Dermis blood vessel endothelial cell (primary cell): ENCODE measurements around the gene LCNL1. TPM values are rescaled to one million over a fixed set of nuclear protein-coding genes. Genes with fewer than 3 reads are reported as not detected.

Experiments
- DNase-seq: peaks from one replicate; pipeline ENCODE4 v3.0.0; 2010
- total RNA-seq: library from RNA; depleted of rRNA; stranded (reverse); fragments of >200 nt; gene quantifications from 2 replicates; pipeline ENCODE4 v1.2.3, GENCODE V29; 2014

The LCNL1 gene
- total RNA-seq, 1 donor from 2014 or later: not detected

DNA sequence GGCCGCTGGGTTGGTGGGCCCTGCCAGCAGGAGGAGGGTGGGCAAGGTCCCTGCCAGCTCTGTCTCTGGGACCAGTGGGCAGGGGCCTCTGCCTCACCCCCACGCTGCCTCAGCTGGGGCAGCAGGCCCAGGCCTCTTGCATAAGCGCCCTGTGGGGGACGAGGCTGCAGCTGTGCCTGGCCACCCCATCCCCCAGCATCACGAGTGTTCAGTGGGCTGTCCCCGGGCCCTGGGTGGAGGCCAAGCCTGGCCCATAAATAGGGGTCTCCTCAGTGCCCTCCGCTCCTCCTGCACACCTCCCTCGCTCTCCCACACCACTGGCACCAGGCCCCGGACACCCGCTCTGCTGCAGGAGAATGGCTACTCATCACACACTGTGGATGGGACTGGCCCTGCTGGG lies 5.6 kb upstream of the LCNL1 start, which contains the start of gene PTGDS:
TSS of gene PTGDS (plus strand) at position 282 of the 400 bp plus-strand sequence. CDS start at position 357, 75 bp downstream.
- DNase-seq: no peak

DNA sequence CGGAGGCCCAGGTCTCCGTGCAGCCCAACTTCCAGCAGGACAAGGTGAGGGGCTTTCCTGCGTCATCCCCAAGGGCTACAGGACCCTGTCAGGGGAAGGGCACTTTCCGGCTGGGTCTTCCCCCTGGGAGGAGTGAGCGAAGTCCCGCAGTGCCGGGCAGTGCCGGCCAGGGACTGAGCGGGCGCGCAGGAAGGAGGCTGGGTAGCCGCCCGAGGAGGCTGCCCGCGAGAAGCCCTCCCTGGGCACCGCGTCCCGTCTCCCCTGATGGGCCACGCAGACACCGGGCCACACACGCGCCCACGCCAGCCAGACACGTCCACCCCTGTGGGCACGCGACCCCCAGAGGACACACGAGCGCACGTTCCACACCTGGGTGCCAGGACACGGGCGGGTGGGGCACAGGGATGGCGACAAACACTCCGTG lies 5.1 kb upstream of the LCNL1 start:
- DNase-seq: no peak

DNA sequence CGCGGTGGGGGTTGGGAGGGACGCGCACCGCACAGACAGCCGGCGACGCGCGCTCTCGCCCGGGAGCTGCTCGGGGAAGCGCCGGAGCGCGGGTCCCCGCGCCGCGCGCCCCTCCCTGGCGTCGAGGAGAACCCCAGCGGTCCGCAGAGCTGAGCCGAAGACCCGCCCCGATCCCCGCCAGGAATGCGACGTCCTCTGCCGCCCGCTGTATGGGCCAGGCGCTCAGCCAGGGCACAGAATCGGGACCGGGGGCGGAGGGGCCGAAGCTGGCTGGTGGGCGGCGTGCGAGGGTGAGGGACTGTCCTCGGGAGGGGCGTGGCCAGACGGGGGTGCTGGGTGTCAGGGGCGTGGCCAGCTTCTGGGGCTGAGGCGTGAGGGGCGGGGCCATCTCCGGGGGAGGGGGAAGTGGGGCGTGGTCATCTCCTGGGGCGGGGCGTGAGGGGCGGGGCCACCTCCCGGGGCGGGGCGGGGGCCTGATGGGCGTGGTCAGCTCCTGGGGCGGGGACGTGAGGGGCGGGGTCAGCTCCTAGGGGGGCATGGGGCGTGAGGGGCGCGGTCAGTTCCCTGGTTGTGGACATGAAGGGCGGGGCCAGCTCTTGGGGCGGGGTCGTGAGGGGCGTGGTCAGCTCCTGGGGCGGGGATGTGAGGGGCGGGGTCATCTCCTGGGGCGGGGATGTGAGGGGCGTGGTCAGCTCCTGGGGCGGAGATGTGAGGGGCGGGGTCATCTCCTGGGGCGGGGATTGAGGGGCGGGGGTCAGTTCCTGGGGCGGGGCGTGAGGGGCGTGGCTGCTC lies 4.5 kb upstream of the LCNL1 start:
- peak; percentile 54 for DNase-seq

DNA sequence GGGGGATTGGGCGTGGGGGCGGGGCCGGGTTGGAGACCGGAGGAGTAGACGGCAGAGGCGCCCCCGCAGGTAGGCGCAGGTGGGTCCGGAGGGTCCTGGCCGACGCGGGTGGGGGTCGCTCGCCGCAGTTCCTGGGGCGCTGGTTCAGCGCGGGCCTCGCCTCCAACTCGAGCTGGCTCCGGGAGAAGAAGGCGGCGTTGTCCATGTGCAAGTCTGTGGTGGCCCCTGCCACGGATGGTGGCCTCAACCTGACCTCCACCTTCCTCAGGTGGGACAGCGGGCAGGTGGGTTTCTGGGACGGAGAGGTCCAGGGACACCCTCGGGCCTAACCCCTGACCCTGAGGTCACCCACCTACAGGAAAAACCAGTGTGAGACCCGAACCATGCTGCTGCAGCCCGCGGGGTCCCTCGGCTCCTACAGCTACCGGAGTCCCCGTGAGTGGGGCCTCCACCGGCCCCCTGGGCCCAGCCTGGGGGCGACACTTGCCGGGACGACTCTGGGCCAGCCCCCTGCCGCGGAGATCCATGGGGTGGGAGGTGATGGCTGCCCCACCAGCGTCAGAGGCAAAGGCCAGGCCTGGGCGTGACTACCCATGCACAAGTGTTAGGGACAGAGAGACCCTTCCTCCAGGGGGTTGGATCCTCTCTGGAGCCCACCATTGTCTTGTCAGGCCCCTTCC lies 3.8 kb upstream of the LCNL1 start:
- no peak for DNase-seq

DNA sequence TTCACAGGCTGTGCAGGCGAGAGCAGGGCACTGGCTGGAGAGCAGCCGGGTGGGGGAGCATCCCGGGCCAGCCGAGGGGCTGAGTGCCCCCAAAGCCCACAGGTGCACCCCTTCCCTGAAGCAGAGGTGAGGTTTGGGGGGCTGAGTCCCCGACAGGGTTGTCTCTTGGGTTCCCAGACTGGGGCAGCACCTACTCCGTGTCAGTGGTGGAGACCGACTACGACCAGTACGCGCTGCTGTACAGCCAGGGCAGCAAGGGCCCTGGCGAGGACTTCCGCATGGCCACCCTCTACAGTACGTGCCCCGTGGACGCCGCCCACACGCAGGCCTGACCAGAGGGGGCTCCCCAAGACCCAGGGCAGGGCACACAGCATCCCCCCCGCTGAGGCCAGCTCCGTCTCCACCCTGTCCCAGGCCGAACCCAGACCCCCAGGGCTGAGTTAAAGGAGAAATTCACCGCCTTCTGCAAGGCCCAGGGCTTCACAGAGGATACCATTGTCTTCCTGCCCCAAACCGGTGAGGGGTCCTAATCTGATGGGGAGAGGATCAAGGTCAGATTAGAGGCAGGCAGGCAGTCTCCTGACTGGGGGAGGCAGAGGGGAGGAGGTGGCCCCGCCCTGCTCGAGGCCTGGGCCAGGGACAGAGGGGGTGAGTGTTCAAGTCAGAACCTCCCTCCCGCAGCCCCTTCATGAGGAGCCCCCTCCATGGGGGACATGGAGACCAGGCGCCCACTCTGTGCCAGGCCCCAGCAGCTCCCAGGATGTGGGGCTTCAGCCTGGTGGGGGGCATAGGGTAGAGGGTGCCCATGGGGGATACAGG lies 2.8 kb upstream of the LCNL1 start:
- no peak for DNase-seq

DNA sequence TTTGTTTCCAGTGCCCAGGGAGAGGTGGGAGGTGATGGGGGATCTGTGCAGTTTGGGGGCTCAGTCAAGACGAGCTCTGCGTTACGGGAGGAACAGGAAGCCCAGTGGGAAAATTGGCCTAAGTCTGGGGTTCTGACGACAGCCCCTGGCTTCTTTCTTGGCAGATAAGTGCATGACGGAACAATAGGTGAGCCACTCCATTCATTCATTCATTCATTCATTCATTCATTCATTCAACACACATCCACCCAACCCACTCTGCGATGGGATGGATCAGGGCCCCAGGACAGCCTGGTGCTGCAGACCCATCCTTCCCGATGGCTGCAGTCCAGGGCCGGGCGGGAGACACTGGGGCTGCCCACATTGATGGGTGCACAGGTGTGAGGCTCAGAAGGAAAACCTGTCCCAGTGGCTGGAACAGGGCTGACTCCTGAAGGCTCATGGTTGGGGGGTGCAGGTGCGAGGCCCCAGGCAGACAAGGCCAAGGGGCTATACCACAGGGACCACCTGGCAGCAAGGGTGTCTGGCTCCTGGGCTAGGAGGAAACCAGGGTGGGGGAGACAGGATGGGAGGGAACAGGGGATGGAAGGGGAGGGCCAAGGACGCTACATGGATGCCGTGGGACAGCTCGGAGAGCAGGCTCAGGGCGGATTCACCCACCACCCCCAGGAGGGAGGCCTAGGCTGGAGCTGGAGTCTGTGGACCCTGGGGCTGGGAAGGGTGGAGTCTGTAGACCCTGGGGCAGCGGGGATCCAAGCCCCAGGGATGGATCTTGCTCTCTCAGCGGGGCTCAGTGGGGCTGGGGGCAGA lies 1.9 kb upstream of the LCNL1 start:
- DNase-seq: no peak

DNA sequence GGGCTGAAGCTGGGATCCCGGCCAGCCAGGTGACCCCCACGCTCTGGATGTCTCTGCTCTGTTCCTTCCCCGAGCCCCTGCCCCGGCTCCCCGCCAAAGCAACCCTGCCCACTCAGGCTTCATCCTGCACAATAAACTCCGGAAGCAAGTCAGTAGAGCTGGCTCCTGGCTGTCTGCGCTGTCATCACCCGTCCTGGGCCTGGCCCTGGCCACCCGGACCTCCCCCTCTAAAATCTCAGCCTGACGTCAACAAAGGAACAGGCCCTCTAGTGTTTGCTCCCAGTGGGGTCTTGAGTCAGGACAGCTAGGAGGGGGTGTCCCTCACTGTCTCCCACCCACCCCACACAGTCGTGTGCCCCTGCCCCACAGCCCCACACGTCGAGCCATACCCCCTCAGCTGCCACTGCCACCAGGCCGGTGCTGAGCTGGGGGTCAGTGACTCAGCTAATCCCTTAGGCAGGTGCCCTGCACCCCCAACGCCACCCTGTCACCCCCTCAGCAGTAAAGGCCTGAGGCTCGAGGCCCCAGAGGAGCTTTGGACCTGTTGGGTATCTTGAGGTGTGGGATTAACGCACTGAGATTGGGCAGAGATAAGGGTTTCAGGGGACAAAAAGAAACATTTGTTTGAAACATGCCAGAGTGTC lies 1.1 kb upstream of the LCNL1 start:
- DNase-seq: peak; percentile 69

DNA sequence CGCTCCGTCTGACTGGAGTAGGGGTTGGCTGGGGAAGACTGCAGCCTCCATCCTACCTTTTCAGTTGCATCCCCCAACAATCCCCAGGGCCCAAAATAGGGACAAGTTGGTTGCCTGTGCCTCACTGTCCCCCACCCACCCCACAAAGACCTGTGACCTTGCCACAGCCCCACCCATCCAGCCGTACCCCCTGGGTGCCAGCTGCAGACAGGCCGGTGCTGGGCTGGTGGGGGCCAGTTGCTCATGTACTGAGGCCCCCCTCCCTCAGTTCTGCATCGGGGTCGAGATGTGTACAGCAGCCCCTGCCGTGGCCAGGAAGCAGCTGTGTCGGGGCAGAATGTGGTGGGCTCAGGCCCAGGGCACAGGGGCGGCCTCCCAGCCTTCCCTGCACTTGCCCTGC lies 374 bp downstream of the LCNL1 start:
- DNase-seq: no peak

DNA sequence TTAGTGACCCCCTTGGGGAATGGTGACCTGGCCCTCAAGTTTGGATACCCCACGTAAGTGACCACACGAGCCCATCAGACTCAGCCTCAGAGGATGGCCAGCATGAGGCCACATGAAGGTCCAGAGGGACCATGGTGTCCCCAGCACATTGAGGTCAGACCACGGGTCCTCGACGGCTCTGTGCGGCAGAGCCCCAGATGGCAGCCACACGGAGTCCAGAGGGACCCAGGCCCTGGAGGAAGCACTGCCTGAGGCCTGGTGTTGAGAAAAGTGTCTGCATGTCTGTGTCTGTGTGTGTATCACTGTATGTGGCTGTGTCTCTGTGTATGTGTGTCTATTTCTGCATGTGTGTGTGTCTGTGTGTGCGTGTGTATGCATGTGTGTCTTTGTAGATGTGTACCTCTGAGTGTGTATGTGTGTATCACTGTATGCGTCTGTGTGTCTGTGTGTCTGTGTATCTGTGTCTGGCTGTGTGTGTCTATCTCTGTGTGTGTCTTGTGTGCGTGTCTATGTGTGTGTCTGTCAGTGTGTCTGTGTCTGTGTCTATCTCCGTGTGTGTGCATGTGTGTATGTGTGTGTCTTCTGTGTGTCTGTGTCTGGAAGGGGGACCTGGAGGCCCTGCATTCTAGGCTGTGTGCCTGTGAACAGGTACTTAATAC lies 992 bp downstream of the LCNL1 start:
- DNase-seq: no peak

DNA sequence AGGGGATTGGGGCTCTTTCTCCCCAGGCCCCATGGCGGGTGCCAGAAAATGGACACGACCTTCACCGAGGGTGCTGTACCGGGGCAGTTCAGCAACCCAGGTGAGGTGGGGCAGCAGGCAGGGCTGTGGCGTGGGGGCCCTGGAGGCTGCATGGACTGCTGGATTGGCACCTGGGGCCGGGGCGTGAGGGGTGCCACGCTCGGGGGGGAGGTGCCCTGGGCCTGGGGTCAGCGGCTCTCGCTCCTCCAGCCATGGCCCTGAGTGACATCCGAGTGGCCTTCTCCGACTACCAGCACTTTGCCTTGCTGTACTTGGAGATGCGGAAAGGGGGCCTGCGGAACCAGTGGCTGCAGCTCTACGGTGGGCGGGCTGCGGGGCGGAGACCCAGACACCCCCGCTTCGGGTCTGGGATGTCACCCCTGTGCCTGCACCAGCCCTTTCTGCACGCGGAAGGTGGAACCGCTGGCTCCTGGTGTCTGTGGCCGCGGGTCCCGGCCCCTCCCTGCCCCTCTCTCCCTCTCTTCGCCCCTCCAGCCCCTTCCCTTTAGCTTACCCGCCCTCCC lies 1.8 kb downstream of the LCNL1 start:
- DNase-seq: no peak

DNA sequence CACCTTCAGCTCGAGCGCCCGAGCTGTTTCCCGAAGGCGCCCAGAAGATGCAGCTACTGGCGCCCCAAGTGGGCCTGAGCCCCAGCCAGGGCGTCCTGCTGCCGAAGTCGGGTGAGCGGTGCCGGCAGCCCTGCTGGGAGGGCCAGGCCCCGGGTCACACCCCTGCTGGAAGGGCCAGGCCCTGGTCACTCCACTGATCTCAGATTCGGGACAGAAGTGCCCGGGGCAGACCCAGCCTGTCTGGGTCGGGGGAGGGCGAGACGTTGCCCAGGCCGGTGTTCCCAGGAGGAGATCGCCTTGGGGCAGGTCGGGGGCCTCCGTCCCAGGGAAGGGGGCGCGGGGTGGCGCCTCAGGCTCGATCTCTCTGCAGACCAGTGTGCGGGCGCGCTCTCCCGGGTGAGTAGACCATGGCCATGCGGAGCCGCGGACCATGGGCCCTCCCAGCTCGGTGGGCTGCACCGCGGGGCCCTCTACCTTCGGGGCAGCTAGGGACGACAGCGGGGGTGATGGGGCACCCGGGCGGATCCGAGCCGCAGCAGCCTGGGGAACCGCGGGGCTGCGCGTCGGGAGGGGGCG lies 2.3 kb downstream of the LCNL1 start:
- DNase-seq: no peak

DNA sequence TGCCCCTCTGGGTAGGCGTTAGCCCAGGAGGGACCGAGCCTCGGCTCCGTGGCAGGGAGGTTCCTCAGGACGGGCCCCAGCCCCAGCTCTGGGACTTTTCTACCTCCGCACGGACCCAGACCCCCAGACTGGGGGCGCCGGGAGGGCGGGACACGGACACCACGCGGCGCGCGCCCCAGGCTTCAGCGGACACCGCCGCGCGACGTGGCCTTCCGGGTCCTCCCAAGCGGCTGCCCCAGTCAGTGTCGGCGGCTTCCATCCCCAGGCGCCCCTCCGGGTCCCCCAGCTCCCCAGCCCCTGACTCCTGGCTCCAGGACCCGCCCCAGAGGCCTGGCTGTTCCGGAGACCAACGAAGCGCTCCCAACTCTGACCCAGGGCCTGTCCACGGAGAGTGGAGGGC lies 3.1 kb downstream of the LCNL1 start:
- no peak for DNase-seq

DNA sequence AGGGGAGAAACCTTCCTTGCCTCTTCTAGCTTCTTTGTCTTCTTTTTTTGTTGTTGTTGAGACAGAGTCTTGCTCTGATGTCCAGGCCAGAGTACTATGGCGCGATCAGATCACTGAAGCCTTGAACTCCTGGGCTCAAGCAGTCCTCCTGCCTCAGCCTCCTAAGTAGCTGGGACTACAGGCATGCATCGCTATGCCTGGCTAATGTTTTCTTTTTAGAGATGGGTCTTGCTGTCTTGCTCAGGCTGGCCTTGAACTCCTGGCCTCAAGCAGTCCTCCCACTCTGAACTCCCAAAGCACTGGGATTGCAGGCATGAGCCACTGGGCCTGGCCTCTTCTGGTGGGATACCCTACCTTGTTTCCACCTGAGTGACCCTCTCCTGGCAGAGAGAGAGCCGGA lies 6.1 kb downstream of the LCNL1 start:
- no peak for DNase-seq

DNA sequence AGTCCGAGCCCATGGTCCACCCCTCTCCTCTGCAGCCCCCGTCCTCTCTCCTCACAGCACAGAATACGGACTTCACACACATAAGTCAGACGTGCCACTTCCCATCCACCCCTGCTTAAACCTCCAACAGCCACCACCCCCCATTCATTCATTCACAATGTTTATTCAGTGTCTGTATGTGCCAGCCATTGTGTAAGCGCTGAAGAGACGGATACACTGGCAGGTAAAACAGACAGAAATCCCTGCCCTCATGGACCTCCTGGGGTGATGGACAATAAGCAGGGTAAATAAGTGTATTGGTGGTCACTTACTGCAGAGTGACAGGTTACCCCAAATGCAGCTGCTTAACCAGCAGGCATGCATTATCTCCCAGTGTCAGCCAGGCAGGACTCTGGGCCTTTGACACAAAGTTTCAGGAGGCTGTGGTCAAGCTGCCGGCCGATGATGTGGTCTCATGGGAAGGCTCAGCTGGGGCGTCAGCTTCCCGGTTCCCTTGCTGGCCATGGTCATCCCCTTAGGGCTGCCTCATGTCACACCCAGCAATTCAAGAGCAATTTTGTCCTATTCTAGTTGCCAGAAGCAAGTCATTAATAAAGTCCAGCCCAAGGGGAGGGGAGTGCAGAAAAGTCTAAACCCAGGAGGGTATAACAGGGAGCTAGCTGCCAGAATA lies 7.6 kb downstream of the LCNL1 start:
- DNase-seq: no peak

DNA sequence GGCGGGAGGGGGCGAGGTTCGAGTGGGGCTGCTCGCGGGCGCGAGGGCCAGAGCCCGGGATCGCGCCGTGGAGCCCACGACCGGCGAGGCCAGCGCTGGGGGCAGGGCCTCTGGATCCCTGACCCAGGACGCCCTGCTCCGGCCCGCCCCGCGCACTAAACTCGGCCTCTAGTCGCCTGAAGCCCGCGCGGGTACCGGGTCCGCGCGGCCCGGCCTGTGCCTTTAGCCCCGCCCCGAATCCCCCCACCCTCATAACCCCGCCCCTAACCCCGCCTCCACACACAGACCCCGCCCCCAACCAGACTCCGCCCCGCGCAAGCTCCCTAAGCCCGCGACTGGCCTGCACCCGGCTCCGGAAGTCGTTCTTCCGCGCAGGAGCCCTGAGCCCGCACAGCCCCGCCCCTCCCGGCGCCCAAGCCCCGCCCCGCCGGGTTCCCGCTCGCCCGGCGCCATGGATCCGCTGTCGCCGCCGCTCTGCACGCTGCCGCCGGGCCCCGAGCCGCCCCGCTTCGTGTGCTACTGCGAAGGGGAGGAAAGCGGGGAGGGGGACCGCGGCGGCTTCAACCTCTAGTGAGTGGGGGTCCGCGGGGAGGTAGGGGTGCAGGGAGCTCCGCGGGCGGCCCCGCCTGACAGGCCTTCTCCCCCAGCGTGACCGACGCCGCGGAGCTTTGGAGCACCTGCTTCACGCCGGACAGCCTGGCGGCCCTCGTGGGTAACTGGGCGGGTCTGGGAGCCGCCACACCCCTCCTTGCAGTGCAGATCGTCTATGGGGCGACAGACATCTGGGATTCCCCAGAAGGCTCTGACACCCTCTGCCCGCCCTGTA lies 9.4 kb downstream of the LCNL1 start, which contains the start of gene PAXX:
TSS of gene PAXX (plus strand) at position 430 of the 826 bp plus-strand sequence. CDS start at position 452, 22 bp downstream.
- DNase-seq: peak; percentile 93

DNA sequence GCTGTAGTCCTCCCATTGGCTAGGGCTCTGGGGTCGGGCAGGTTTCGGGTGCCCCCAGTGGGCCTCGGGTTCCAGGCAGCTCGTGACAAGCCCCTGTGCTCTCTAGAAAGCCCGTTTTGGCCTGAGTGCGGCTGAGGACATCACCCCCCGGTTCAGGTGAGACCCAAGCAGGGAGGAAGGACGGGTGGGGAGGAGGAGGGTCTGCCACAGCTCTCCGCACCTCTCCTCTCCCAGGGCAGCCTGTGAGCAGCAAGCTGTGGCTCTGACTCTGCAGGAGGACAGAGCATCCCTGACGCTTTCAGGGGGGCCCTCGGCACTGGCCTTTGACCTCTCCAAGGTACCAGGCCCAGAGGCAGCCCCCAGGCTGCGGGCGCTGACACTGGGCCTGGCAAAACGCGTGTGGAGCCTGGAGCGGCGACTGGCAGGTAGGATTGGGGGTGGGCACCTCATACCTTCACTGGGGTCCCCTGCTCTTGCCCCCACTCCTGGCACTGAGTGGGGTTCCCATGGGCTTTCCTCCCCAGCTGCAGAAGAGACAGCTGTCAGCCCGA lies 10.1 kb downstream of the LCNL1 start:
- DNase-seq: no peak

DNA sequence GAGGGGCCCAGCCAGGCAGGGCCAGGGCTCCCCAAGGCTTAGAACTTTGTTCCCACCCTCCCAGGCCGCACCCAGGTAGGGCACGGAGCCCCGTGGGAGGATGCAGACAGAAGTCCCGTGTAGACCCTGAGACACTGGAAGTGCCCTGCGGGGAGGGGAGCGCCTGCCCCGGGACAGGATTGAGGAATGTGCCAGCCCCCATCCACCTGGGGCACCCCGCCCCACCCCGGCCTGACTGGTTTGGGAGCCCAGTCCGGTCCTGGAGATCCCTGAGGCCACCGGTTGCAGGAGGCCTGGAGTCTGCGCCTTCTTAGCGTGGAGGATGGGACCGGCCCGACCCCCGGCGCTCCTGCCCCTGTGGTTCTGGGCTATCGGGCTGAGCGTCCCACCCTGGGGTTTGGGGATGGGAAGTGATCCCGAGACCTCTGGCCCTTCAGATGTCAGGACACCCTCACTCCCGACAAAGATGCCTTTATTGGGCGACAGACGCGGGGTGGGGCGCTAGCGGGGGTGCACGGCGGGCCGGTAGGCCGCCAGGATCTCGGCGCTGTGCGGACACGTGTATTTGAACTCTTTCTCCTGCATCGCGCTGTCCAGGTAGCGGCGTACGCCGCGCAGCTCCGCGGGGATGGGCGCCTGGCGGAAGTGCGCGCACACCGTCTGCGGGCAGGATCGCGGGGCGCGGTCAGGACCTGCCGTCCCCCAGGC lies 11.5 kb downstream of the LCNL1 start:
- no peak for DNase-seq

DNA sequence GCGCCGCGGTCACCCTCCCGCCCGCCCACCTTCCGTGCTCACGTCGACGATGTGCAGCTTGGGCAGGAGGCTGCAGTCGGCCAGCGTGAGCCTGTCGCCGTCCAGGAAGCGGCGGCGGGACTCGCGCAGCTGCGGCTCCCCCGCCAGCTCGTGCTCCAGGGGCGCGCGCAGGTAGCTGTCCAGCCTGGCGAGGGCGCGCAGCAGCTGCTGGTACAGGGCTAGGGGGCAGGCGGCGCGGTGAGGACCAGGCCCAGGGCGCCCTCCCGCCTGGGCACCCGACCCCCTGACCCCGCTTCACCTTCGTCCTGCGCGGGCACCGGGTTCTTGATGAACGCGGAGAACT lies 12.1 kb downstream of the LCNL1 start:
- DNase-seq: peak; percentile 30
